Measurements from ENCODE around the gene SND1. TPM values are rescaled to one million over a fixed set of nuclear protein-coding genes. Genes with fewer than 3 reads are reported as not detected.

SND1 gene
- total and polyA plus RNA-seq, 2 donors (not counting 1 experiment from before 2014, with no cell fraction given), result 44.4 to 165 TPM

DNA sequence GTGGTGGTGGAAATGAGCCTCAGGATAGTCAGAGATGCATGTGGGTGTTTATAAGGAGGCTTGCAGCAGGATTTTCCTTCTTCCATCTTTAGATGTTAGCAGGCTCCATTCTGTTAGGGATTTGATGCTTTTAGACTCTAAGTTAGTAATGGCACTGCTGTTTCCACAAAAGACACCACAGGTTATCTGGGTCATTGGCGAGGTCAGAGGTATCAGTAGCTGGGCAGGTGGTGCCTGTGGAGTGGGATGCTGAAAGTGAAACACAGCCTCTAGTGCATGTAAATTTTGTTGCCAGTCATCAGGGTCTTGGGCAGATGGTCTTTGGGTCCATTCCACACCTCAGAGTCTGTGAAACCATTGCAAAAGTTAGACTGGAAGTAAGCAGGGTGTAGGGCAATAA is 33.2 kb upstream of the SND1 start:
- Histone ChIP-seq H2AFZ (ENCODE audit: insufficient read depth, low read depth, low read length, poor library complexity, severe bottlenecking) (no peak overlapping the region), H3K27ac (ENCODE audit: low read length in 2 of 2) (no peak overlapping the region), H3K4me2 (replicated peaks; ENCODE audit: low read depth, low read length, poor library complexity, severe bottlenecking) (no peak overlapping the region), H3K4me1 (ENCODE audit: control insufficient read depth in 2 of 2, insufficient read depth in 2 of 2, low read length in 2 of 2) (no peaks in the 10 kb centered on the region), H3K4me3 (ENCODE audit: control extremely low read depth in 1 of 5, extremely low read depth in 1 of 5, insufficient read depth in 1 of 5, low read depth in 2 of 5, low read length in 4 of 5) (no peak overlapping the region), H3K27me3 (replicated peaks in 1 of 4; ENCODE audit: control extremely low read depth in 1 of 4, control insufficient read depth in 3 of 4, insufficient read depth in 4 of 4, low read length in 3 of 4) (peaks cover 0 to 24% (median 7%) of the 10 kb centered on the region in 4 experiments), H4K20me1 (ENCODE audit: control insufficient read depth, insufficient read depth, low read length, poor library complexity, severe bottlenecking) (no peaks in the 10 kb centered on the region), H3K36me3 (replicated peaks in 1 of 2; ENCODE audit: control extremely low read depth in 1 of 2, control insufficient read depth in 1 of 2, extremely low read depth in 1 of 2, insufficient read depth in 2 of 2, low read length in 1 of 2) (no peaks in the 10 kb centered on the region), H3K9me3 (ENCODE audit: control extremely low read depth in 1 of 3, control insufficient read depth in 2 of 3, insufficient read depth in 1 of 3, low read length in 2 of 3) (no peaks in the 10 kb centered on the region), H3K79me2 (ENCODE audit: control insufficient read depth, insufficient read depth, low read length) (no peaks in the 10 kb centered on the region), H3K9ac (ENCODE audit: low read length) (no peak overlapping the region)
- ATAC-seq (ENCODE audit: low read depth), result no peak
- peaks cover 69% of the 10 kb centered on the region for H3K27me3 Mint-ChIP-seq
- H3K9me3 Mint-ChIP-seq (ENCODE audit: insufficient read depth), result no peaks in the 10 kb centered on the region
- H3K27ac Mint-ChIP-seq, result no peak overlapping the region
- ChIA-PET POLR2A (no interaction called here), CTCF (no interaction called here)
- WGBS (ENCODE audit: insufficient coverage), result 73% methylated on average over 1 of the region's 1 CpG
- DNase-seq, result no peak
- TF ChIP-seq EZH2 (IDR thresholded peaks at IDR 0.05; ENCODE audit: borderline replicate concordance, insufficient read depth, low read depth, low read length, poor library complexity, severe bottlenecking), result no peak
- TF ChIP-seq, protein P1, sequence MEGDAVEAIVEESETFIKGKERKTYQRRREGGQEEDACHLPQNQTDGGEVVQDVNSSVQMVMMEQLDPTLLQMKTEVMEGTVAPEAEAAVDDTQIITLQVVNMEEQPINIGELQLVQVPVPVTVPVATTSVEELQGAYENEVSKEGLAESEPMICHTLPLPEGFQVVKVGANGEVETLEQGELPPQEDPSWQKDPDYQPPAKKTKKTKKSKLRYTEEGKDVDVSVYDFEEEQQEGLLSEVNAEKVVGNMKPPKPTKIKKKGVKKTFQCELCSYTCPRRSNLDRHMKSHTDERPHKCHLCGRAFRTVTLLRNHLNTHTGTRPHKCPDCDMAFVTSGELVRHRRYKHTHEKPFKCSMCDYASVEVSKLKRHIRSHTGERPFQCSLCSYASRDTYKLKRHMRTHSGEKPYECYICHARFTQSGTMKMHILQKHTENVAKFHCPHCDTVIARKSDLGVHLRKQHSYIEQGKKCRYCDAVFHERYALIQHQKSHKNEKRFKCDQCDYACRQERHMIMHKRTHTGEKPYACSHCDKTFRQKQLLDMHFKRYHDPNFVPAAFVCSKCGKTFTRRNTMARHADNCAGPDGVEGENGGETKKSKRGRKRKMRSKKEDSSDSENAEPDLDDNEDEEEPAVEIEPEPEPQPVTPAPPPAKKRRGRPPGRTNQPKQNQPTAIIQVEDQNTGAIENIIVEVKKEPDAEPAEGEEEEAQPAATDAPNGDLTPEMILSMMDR (IDR thresholded peaks at IDR 0.05), result no peak
- no peak overlapping the region for H3K4me3 Mint-ChIP-seq
- intact Hi-C loops (cut with micrococcal nuclease), result no loop called here
- peaks cover 5% of the 10 kb centered on the region for H3K4me1 Mint-ChIP-seq

DNA sequence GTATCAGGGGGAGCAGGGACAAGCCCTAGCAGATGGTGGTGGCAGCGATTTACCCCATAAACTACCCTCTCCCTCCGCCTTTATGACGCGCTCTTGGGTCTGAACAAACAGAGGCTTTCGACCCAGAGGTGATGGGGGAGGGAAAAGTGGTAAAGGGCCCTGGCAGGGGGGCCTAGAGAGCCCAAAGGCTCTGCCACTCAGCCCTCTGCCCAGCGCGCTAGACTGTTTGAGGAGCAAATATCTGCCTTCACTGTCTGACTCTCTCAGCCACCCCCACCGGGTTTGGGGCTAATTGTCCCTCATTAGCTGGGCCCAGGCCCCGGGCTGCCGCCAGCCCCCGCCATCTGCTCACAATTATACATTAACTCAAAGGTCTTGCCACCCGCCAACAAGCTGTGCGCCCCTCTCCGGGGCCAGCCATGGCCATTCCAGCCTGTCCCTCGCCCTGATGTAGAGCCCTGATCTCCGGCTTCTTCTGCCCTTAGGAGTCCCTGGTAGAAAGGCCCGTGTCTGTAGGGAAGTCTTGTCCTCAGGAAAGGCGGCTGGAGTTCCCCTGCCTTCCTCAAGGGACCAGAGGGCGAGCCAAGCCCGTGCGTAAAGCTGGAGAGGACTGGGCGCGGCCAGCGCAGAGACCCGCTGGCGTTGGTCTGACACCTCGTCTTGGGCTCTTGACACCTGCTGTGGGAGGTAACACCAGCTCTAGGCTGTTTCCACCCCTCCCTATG is 32.2 kb upstream of the SND1 start:
- ChIA-PET CTCF (no interaction called here), POLR2A (no interaction called here)
- no peaks in the 10 kb centered on the region for H3K36me3 ChIP-seq (replicated peaks in 1 of 2; ENCODE audit: control extremely low read depth in 1 of 2, control insufficient read depth in 1 of 2, extremely low read depth in 1 of 2, insufficient read depth in 2 of 2, low read length in 1 of 2)
- no peak overlapping the region for H3K27ac Mint-ChIP-seq
- H2AFZ ChIP-seq (ENCODE audit: insufficient read depth, low read depth, low read length, poor library complexity, severe bottlenecking), result no peak overlapping the region
- H3K4me3 ChIP-seq (ENCODE audit: control extremely low read depth in 1 of 5, extremely low read depth in 1 of 5, insufficient read depth in 1 of 5, low read depth in 2 of 5, low read length in 4 of 5), result no peak overlapping the region
- no peaks in the 10 kb centered on the region for H3K4me1 ChIP-seq (ENCODE audit: control insufficient read depth in 2 of 2, insufficient read depth in 2 of 2, low read length in 2 of 2)
- H3K27ac ChIP-seq (ENCODE audit: low read length in 2 of 2), result no peak overlapping the region
- peaks cover 68% of the 10 kb centered on the region for H3K27me3 Mint-ChIP-seq
- TF ChIP-seq EZH2 (IDR thresholded peaks at IDR 0.05; ENCODE audit: borderline replicate concordance, insufficient read depth, low read depth, low read length, poor library complexity, severe bottlenecking), result no peak
- TF ChIP-seq, protein P1 (IDR thresholded peaks at IDR 0.05), result no peak
- no peak overlapping the region for H3K9ac ChIP-seq (ENCODE audit: low read length)
- H3K4me3 Mint-ChIP-seq, result no peak overlapping the region
- no peak for ATAC-seq (ENCODE audit: low read depth)
- peaks cover 5% of the 10 kb centered on the region for H3K4me1 Mint-ChIP-seq
- H3K9me3 Mint-ChIP-seq (ENCODE audit: insufficient read depth), result no peaks in the 10 kb centered on the region
- H3K4me2 ChIP-seq (replicated peaks; ENCODE audit: low read depth, low read length, poor library complexity, severe bottlenecking), result no peak overlapping the region
- peak; percentile 40 for DNase-seq
- no peaks in the 10 kb centered on the region for H3K9me3 ChIP-seq (ENCODE audit: control extremely low read depth in 1 of 3, control insufficient read depth in 2 of 3, insufficient read depth in 1 of 3, low read length in 2 of 3)
- no peaks in the 10 kb centered on the region for H4K20me1 ChIP-seq (ENCODE audit: control insufficient read depth, insufficient read depth, low read length, poor library complexity, severe bottlenecking)
- intact Hi-C loops (cut with micrococcal nuclease), result no loop called here
- H3K27me3 ChIP-seq (replicated peaks in 1 of 4; ENCODE audit: control extremely low read depth in 1 of 4, control insufficient read depth in 3 of 4, insufficient read depth in 4 of 4, low read length in 3 of 4), result peaks cover 0 to 21% (median 9%) of the 10 kb centered on the region in 4 experiments
- 8% methylated on average over 22 of the region's 27 CpGs for WGBS (ENCODE audit: insufficient coverage)
- no peaks in the 10 kb centered on the region for H3K79me2 ChIP-seq (ENCODE audit: control insufficient read depth, insufficient read depth, low read length)

Measured in B cell (primary cell).